K562 (cell line): Measurements from ENCODE around the gene ASIC1. TPM values are rescaled to one million over a fixed set of nuclear protein-coding genes. Genes with fewer than 3 reads are reported as not detected.

Source experiments
- AFF4 ChIP-seq: sonication (generic); formaldehyde crosslinking; IDR thresholded peaks from 2 replicates; pipeline ENCODE4 v1.8.0; 2023; ENCODE audit warnings: mild to moderate bottlenecking, missing genetic modification reagents
- FUS ChIP-seq: fragments of 200-400 bp; formaldehyde crosslinking; optimal IDR thresholded peaks from 2 replicates; pipeline ENCODE3; 2017; ENCODE audit warnings: low read depth, low read length
- RBBP5 ChIP-seq: fragments of 200-600 bp; sonication (generic); IDR thresholded peaks from 2 replicates; pipeline ENCODE4 v1.6.1; 2012; ENCODE audit warnings: borderline replicate concordance, mild to moderate bottlenecking, low read length, control low read depth, inconsistent platforms; ENCODE audit not compliant: insufficient read depth, poor library complexity, severe bottlenecking
- SREBF2 ChIP-seq: sonication (generic); formaldehyde crosslinking; IDR thresholded peaks from 2 replicates; pipeline ENCODE4 v1.4.0; 2020; ENCODE audit warnings: mild to moderate bottlenecking, missing genetic modification reagents
- polyA plus RNA-seq, 8 experiments: library from polyadenylated mRNA; depleted of rRNA in 4 of 8; stranded (reverse) in 5 of 8; unstranded in 3 of 8; fragments of >200 nt; fragmentation: Nextera tagmentation in 2 of 8; fragmentation: Illumina TruSeq in 1 of 8; extraction: Ambion mirVana in 2 of 8; extraction: Trizol in 1 of 8; gene quantifications; 2 replicates each; pipeline versions ENCODE4 v1.2.1 to v1.2.3, GENCODE V29; 2011 to 2014; ENCODE audit warnings: inconsistent platforms in 1 of 8, missing spikeins in 1 of 8
- total RNA-seq, 7 experiments: library from RNA; depleted of rRNA in 6 of 7; stranded (reverse); fragments of >200 nt in 6 of 7; fragmentation: Illumina TruSeq in 2 of 7; extraction: Trizol in 2 of 7; gene quantifications; 2 replicates each; pipeline versions ENCODE4 v1.2.1 to v1.2.3, GENCODE V29; 2011 to 2021; ENCODE audit warnings: low replicate concordance in 1 of 7
- TF ChIP-seq, protein P1 (sequence below): fragments of 250-450 bp; sonication (Bioruptor Pico); IDR thresholded peaks from 2 replicates; pipeline ENCODE4 v1.5.0; 2020; ENCODE audit warnings: mild to moderate bottlenecking, borderline replicate concordance

Gene ASIC1
- total and polyA plus RNA-seq, 9 of the 15 experiments (the other 6 are each of a cell fraction or from before 2014, with no cell fraction given), result 0.01 to 1.7 (median 0.45) TPM

DNA sequence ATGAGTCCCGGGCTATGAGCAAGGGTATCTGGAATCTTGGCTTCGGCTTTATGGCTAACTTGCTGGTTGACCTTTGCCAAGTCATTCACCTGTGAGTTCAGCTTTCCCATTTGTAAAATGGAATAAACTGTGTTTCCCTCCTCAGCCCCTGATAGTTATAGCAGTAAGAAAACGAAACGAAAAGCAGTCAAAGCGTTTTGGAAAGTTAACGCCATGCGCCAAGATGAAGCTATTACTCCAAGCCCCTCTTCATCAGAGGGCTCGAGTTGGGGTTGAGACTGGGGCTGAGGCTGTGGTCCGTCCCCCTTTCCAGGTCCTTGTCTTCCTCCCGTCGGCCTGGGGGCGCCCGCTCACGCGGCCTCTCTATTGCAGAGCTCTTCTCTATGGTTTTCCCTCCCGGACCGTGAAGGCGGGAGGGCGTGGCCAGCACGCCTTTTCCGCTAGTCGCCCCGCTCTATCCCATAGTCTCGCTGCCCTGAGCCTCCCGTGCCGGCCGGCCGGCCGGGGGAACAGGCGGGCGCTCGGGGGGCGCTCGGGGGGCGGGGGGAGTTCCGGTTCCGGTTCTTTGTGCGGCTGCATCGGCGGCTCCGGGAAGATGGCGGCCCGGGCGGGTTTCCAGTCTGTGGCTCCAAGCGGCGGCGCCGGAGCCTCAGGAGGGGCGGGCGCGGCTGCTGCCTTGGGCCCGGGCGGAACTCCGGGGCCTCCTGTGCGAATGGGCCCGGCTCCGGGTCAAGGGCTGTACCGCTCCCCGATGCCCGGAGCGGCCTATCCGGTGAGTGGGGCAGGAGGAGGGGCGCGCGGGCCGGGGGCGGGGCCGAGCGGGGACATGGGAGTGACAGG lies 27.6 kb downstream of the ASIC1 start, which contains the start of gene SMARCD1 (continued):
- TF ChIP-seq AFF4 (CRISPR knock-in tag), result no peak
- TF ChIP-seq SREBF2, result no peak
- TF ChIP-seq, protein P1, sequence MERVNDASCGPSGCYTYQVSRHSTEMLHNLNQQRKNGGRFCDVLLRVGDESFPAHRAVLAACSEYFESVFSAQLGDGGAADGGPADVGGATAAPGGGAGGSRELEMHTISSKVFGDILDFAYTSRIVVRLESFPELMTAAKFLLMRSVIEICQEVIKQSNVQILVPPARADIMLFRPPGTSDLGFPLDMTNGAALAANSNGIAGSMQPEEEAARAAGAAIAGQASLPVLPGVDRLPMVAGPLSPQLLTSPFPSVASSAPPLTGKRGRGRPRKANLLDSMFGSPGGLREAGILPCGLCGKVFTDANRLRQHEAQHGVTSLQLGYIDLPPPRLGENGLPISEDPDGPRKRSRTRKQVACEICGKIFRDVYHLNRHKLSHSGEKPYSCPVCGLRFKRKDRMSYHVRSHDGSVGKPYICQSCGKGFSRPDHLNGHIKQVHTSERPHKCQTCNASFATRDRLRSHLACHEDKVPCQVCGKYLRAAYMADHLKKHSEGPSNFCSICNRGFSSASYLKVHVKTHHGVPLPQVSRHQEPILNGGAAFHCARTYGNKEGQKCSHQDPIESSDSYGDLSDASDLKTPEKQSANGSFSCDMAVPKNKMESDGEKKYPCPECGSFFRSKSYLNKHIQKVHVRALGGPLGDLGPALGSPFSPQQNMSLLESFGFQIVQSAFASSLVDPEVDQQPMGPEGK (CRISPR knock-in tag), result no peak
- peak; percentile 68 for TF ChIP-seq RBBP5
- no peak for TF ChIP-seq FUS
